Measurements from ENCODE around the gene SUB1.
"Not testable (repeated sequence)": the region's sequence is repeated elsewhere in the genome, so short reads cannot be mapped to it uniquely, and the experiment has no call there.

DNA sequence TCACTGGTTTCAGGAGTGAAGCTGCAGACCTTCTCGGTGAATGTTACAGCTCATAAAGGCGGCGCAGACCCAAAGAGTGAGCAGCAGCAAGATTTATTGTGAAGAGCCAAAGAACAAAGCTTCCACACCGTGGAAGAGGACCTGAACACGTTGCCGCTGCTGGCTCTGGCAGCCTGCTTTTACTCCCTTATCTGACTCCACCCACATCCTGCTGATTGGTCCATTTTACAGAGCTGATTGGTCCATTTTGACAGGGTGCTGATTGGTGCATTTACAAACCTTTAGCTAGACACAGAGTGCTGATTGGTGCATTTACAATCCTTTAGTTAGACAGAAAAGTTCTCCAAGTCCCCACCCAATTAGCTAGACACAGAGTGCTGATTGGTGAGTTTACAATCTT lies 32.9 kb upstream of the SUB1 start:
- not testable (repeated sequence) for TF ChIP-seq CTCF (IDR thresholded peaks at IDR 0.05; ENCODE audit: low read depth, low read length); EZH2phosphoT487 (IDR thresholded peaks at IDR 0.05; ENCODE audit: low read depth)
